Thyroid gland (tissue), 4 donors: ENCODE measurements around the gene TNFSF11.

Source experiments
- POLR2A ChIP-seq, 2 donors: fragments of 450-650 bp; IDR thresholded peaks; one replicate each; pipeline ENCODE4 v1.6.1; 2017; ENCODE audit warnings: antibody characterized with exemption in 2 of 2, mild to moderate bottlenecking in 2 of 2, moderate library complexity in 1 of 2
- TF ChIP-seq, protein P1 (sequence below), 6 experiments: fragments of 200-600 bp in 3 of 6; fragments of 450-650 bp in 3 of 6; sonication (generic) in 3 of 6; IDR thresholded peaks; one replicate each; pipeline ENCODE4 v1.5.1; 2016 to 2019; ENCODE audit warnings: antibody characterized with exemption in 6 of 6, mild to moderate bottlenecking in 2 of 6, inconsistent platforms in 1 of 6, moderate library complexity in 1 of 6

DNA sequence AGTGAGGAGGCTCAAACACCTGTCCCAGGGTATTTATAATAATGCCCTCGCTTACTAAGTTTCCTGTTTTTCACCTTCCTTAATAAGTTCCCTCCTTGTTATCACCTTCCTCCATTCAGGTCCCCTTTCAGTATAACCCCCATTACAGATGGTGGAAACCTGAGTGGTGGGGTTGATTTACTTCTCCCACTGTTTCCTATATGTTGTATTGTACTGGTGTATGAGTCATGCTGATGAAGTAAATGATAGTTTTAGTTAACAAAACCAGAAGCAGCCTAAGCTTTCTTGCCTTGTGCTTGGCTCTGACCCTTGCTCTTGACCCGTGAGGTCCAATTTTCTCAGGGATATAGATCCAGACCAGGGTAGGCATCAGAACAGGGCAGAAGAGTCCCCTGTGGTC lies 22.3 kb upstream of the TNFSF11 start:
- TF ChIP-seq POLR2A (IDR thresholded peaks at IDR 0.05): no peak
- TF ChIP-seq, protein P1, sequence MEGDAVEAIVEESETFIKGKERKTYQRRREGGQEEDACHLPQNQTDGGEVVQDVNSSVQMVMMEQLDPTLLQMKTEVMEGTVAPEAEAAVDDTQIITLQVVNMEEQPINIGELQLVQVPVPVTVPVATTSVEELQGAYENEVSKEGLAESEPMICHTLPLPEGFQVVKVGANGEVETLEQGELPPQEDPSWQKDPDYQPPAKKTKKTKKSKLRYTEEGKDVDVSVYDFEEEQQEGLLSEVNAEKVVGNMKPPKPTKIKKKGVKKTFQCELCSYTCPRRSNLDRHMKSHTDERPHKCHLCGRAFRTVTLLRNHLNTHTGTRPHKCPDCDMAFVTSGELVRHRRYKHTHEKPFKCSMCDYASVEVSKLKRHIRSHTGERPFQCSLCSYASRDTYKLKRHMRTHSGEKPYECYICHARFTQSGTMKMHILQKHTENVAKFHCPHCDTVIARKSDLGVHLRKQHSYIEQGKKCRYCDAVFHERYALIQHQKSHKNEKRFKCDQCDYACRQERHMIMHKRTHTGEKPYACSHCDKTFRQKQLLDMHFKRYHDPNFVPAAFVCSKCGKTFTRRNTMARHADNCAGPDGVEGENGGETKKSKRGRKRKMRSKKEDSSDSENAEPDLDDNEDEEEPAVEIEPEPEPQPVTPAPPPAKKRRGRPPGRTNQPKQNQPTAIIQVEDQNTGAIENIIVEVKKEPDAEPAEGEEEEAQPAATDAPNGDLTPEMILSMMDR (IDR thresholded peaks at IDR 0.05): no peak
